Measurements from ENCODE around the gene KDM6A.

- no peak for TF ChIP-seq GATA2 (IDR thresholded peaks at IDR 0.05; ENCODE audit: low read depth, low read length)
- no peak for TF ChIP-seq GATA3 (IDR thresholded peaks at IDR 0.05; ENCODE audit: low read depth, low read length)
These were observed 130.1 kb downstream of the KDM6A start for GRCh38 chrX:45003085-45003484.

Measured in SH-SY5Y (cell line).